ENCODE results near the gene ZNF575.

- TF ChIP-seq GATA2 (IDR thresholded peaks at IDR 0.05; ENCODE audit: low read depth, low read length) (no peak), GATA3 (IDR thresholded peaks at IDR 0.05; ENCODE audit: low read depth, low read length) (no peak)
Measured at GRCh38 chr19:43518051-43518450, 14.9 kb upstream of the ZNF575 start.
